MM.1S (cell line): ENCODE results near the gene PGM1.

Experiments used
- EZH2 ChIP-seq: fragments of 300-600 bp; sonication (generic); optimal IDR thresholded peaks from 2 replicates; pipeline ENCODE3; 2017; ENCODE audit warnings: low read depth, mild to moderate bottlenecking, antibody characterized with exemption, low read length, mixed read lengths
- EZH2phosphoT487 ChIP-seq: fragments of 300-600 bp; sonication (generic); IDR thresholded peaks from 2 replicates; pipeline ENCODE4 v1.6.1; 2018; ENCODE audit warnings: antibody characterized with exemption, low read length
- TF ChIP-seq, protein P1 (sequence below): fragments of 300-600 bp; sonication (generic); IDR thresholded peaks from 2 replicates; pipeline ENCODE4 v1.5.1; 2016; ENCODE audit warnings: antibody characterized with exemption, low read length, mixed read lengths

DNA sequence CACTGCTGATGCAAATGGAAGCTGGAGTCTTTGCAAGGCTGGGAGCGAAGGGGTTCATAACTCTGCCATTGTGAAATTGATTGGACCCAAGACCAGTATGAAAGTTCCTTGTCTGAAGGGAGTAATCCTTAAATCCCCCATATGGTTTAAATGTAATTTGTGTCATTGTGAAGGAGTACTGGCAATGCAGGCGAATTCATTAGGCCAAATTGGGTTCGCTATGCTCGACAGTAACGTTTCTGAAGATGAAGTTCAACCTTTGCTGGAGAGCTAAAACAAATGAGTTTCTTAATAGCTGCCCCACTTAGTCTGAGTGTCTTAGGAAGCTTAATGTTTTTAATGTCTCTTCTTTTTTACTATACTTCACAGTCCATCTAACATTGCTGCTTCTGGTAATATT, 27.5 kb downstream of the PGM1 start:
- TF ChIP-seq, protein P1, sequence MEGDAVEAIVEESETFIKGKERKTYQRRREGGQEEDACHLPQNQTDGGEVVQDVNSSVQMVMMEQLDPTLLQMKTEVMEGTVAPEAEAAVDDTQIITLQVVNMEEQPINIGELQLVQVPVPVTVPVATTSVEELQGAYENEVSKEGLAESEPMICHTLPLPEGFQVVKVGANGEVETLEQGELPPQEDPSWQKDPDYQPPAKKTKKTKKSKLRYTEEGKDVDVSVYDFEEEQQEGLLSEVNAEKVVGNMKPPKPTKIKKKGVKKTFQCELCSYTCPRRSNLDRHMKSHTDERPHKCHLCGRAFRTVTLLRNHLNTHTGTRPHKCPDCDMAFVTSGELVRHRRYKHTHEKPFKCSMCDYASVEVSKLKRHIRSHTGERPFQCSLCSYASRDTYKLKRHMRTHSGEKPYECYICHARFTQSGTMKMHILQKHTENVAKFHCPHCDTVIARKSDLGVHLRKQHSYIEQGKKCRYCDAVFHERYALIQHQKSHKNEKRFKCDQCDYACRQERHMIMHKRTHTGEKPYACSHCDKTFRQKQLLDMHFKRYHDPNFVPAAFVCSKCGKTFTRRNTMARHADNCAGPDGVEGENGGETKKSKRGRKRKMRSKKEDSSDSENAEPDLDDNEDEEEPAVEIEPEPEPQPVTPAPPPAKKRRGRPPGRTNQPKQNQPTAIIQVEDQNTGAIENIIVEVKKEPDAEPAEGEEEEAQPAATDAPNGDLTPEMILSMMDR: no peak
- TF ChIP-seq EZH2 (no peak), EZH2phosphoT487 (no peak)
